Central memory CD8-positive, alpha-beta T cell (primary cell): Measurements from ENCODE around the gene BPI.
"Not testable (repeated sequence)": the region's sequence is repeated elsewhere in the genome, so short reads cannot be mapped to it uniquely, and the experiment has no call there.

Experiments
- ATAC-seq: fragments of 150-1000 bp; cut with Tn5 transposase; replicated peaks from 2 replicates; pipeline ENCODE4 v1.10.0; 2022; ENCODE audit warnings: mild to moderate bottlenecking, moderate FRiP score, moderate number of reproducible peaks; ENCODE audit not compliant: poor library complexity, severe bottlenecking; ENCODE audit errors: extremely low read depth
- DNase-seq, 2 donors: peaks; one replicate each; pipeline ENCODE4 v3.0.0; 2021; ENCODE audit warnings: low spot score in 2 of 2
- H3K27ac Mint-ChIP-seq: one replicate; pipeline ENCODE4 v1.8.0; 2022; ENCODE audit warnings: low read depth, mild to moderate bottlenecking, moderate library complexity, mixed read lengths
- H3K27me3 Mint-ChIP-seq: one replicate; pipeline ENCODE4 v1.8.0; 2022; ENCODE audit warnings: mixed read lengths
- H3K36me3 Mint-ChIP-seq: one replicate; pipeline ENCODE4 v1.8.0; 2022; ENCODE audit warnings: mild to moderate bottlenecking, moderate library complexity, mixed read lengths; ENCODE audit not compliant: insufficient read depth
- H3K4me1 Mint-ChIP-seq: one replicate; pipeline ENCODE4 v1.8.0; 2022; ENCODE audit warnings: mixed read lengths
- H3K4me3 Mint-ChIP-seq: one replicate; pipeline ENCODE4 v1.8.0; 2022; ENCODE audit warnings: mild to moderate bottlenecking, moderate library complexity, mixed read lengths
- H3K9me3 Mint-ChIP-seq: one replicate; pipeline ENCODE4 v1.8.0; 2022; ENCODE audit warnings: mixed read lengths

BPI gene

DNA sequence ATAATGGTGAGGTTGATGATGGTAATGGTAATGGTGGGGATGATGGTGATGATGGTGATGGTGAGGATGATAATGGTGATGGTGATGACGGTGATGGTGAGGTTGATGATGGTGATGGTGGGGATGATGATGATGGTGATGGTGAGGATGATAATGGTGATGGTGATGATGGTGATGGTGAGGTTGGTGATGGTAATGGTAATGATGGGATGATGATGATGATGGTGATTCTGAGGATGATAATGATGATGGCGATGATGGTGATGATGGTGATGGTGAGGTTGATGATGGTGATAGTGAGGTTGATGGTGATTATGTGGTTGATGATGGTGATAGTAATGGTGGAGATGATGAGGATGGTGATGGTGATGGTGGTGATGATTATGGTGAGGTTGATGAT lies 9.7 kb downstream of the BPI start:
- no peaks in the 10 kb centered on the region for H3K4me1 Mint-ChIP-seq
- peaks cover 2% of the 10 kb centered on the region for H3K36me3 Mint-ChIP-seq
- no peak overlapping the region for H3K27ac Mint-ChIP-seq
- H3K4me3 Mint-ChIP-seq, result no peak overlapping the region
- peaks cover 13% of the 10 kb centered on the region for H3K27me3 Mint-ChIP-seq
- no peaks in the 10 kb centered on the region for H3K9me3 Mint-ChIP-seq
- DNase-seq (no peak), ATAC-seq (no peak)

DNA sequence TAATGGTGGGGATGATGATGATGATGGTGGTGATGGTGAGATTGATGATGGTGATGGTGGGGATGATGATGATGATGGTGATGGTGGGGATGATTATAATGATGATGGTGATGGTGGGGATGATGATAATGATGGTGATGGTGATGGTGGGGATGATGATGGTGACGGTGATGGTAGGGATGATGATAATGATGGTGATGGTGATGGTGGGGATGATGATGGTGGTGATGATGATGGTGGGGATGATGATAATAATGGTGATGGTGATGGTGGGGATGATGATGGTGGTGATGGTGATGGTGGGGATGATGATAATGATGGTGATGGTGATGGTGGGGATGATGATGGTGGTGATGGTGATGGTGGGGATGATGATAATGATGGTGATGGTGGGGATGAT lies 10.4 kb downstream of the BPI start:
- H3K4me3 Mint-ChIP-seq, H3K4me1 Mint-ChIP-seq, ATAC-seq, DNase-seq, H3K9me3 Mint-ChIP-seq, H3K27ac Mint-ChIP-seq, H3K36me3 Mint-ChIP-seq: not testable (repeated sequence)
- H3K27me3 Mint-ChIP-seq, result peaks cover 13% of the 10 kb centered on the region

GRCh38 chr20:38315290-38315966 lies 11.5 kb downstream of the BPI start:
- no peak for DNase-seq
- Mint-ChIP-seq H3K27ac (no peak overlapping the region), H3K4me1 (no peaks in the 10 kb centered on the region), H3K27me3 (peaks cover 22% of the 10 kb centered on the region), H3K4me3 (no peak overlapping the region), H3K36me3 (peaks cover 2% of the 10 kb centered on the region), H3K9me3 (no peaks in the 10 kb centered on the region)
- no peak for ATAC-seq

DNA sequence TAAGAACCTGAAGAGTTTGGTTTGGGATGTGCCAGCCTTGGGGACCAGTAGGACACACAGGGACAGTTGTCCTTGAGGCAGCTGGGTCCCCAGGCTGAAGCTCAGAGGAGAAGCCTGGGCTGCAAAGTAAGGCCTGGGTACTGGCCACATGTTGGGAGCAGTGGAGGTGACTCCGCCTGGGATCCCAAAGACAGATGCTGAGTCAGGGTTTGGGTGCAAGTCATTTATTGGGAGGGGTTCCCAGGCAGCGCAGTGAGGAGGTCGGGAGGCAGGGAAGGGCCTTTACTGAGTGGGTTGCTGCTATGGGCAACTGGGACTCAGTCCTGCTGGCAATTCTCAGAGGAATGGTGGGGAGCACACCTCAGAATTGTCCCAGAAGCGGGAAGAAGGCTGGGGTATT lies 12.4 kb downstream of the BPI start:
- ATAC-seq (no peak), DNase-seq (no peak)
- H3K36me3 Mint-ChIP-seq, result peaks cover 2% of the 10 kb centered on the region
- no peak overlapping the region for H3K27ac Mint-ChIP-seq
- no peaks in the 10 kb centered on the region for H3K9me3 Mint-ChIP-seq
- no peaks in the 10 kb centered on the region for H3K4me1 Mint-ChIP-seq
- H3K27me3 Mint-ChIP-seq, result peaks cover 22% of the 10 kb centered on the region
- no peak overlapping the region for H3K4me3 Mint-ChIP-seq

DNA sequence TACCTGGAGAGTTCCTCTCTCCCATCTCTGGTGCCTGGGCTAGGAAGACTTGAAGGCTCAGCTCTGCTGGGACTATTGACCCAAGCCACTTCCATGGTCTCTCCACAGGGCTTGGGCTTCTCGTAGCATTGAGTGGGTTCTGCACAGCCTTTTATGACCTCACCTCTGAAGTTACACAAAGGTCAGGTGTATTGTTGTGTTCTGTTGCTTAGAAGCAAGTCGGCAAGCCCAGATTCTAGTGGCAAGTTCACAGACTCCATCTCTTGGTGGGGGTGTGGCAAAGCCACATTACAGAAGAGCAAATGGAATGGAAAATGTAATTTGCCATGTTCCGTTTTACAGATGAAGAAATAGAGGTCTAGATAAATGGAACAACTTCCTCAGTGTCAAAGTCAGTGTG lies 13.5 kb downstream of the BPI start:
- Mint-ChIP-seq H3K36me3 (peaks cover 2% of the 10 kb centered on the region), H3K4me1 (no peaks in the 10 kb centered on the region), H3K27ac (no peak overlapping the region), H3K27me3 (peaks cover 28% of the 10 kb centered on the region), H3K9me3 (no peaks in the 10 kb centered on the region), H3K4me3 (no peak overlapping the region)
- ATAC-seq (no peak), DNase-seq (no peak)

- ATAC-seq (no peak), DNase-seq (no peak)
- peaks cover 31% of the 10 kb centered on the region for H3K27me3 Mint-ChIP-seq
- no peaks in the 10 kb centered on the region for H3K9me3 Mint-ChIP-seq
- no peak overlapping the region for H3K4me3 Mint-ChIP-seq
- H3K36me3 Mint-ChIP-seq, result no peaks in the 10 kb centered on the region
- no peaks in the 10 kb centered on the region for H3K4me1 Mint-ChIP-seq
- no peak overlapping the region for H3K27ac Mint-ChIP-seq
Measured at GRCh38 chr20:38320221-38320620, 16.3 kb downstream of the BPI start.

GRCh38 chr20:38321959-38322598 lies 18.1 kb downstream of the BPI start:
- no peak overlapping the region for H3K4me3 Mint-ChIP-seq

GRCh38 chr20:38324159-38324558 lies 20.2 kb downstream of the BPI start:
- H3K27me3 Mint-ChIP-seq, result peaks cover 69% of the 10 kb centered on the region
- no peak overlapping the region for H3K4me3 Mint-ChIP-seq
- no peaks in the 10 kb centered on the region for H3K4me1 Mint-ChIP-seq
- H3K36me3 Mint-ChIP-seq, result no peaks in the 10 kb centered on the region
- DNase-seq, result no peak
- ATAC-seq, result no peak
- no peaks in the 10 kb centered on the region for H3K9me3 Mint-ChIP-seq
- no peak overlapping the region for H3K27ac Mint-ChIP-seq

More at GRCh38 chr20:38321959-38322598, 18.1 kb downstream of the BPI start:
- Mint-ChIP-seq H3K4me1 (no peaks in the 10 kb centered on the region), H3K36me3 (no peaks in the 10 kb centered on the region), H3K27ac (no peak overlapping the region), H3K9me3 (no peaks in the 10 kb centered on the region), H3K27me3 (peaks cover 49% of the 10 kb centered on the region)
- ATAC-seq, result no peak
- no peak for DNase-seq

GRCh38 chr20:38325167-38325566 lies 21.2 kb downstream of the BPI start:
- Mint-ChIP-seq H3K4me1 (no peaks in the 10 kb centered on the region), H3K4me3 (no peak overlapping the region), H3K36me3 (no peaks in the 10 kb centered on the region), H3K9me3 (no peaks in the 10 kb centered on the region), H3K27ac (no peak overlapping the region), H3K27me3 (peaks cover 61% of the 10 kb centered on the region)
- DNase-seq (no peak), ATAC-seq (no peak)

DNA sequence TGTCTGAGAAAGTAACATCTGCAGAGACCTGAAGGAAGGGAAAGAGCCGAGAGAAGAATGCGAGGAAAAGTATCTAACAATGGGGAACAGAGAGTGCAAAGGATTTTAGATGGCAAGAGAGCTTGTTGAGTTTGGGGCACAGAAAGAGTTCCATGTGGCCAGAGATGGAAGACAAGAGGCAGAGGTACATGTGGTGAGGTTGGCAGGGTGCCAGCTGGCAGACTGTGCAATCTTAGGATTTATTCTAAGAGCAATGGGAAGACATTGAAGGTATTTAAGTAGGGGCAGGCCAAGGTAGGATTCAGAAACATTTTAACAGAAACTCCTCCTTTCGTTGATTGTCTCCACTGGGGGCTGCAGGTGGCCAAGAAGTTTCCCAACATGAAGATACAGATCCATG lies 21.9 kb downstream of the BPI start:
- H3K9me3 Mint-ChIP-seq, result no peaks in the 10 kb centered on the region
- H3K27me3 Mint-ChIP-seq, result peaks cover 61% of the 10 kb centered on the region
- no peaks in the 10 kb centered on the region for H3K36me3 Mint-ChIP-seq
- H3K4me1 Mint-ChIP-seq, result no peaks in the 10 kb centered on the region
- DNase-seq (no peak), ATAC-seq (no peak)
- H3K4me3 Mint-ChIP-seq, result no peak overlapping the region
- no peak overlapping the region for H3K27ac Mint-ChIP-seq

- no peak for DNase-seq
- Mint-ChIP-seq H3K27ac (no peak overlapping the region), H3K27me3 (peaks cover 61% of the 10 kb centered on the region), H3K4me3 (no peak overlapping the region), H3K36me3 (no peaks in the 10 kb centered on the region), H3K9me3 (no peaks in the 10 kb centered on the region), H3K4me1 (no peaks in the 10 kb centered on the region)
- no peak for ATAC-seq
Measured at GRCh38 chr20:38326309-38326708, 22.4 kb downstream of the BPI start.

GRCh38 chr20:38330638-38331037 lies 26.7 kb downstream of the BPI start:
- no peak for ATAC-seq
- H3K4me1 Mint-ChIP-seq, result no peaks in the 10 kb centered on the region
- no peaks in the 10 kb centered on the region for H3K36me3 Mint-ChIP-seq
- DNase-seq, result no peak
- H3K4me3 Mint-ChIP-seq, result no peak overlapping the region
- peaks cover 71% of the 10 kb centered on the region for H3K27me3 Mint-ChIP-seq
- no peaks in the 10 kb centered on the region for H3K9me3 Mint-ChIP-seq
- H3K27ac Mint-ChIP-seq, result no peak overlapping the region

DNA sequence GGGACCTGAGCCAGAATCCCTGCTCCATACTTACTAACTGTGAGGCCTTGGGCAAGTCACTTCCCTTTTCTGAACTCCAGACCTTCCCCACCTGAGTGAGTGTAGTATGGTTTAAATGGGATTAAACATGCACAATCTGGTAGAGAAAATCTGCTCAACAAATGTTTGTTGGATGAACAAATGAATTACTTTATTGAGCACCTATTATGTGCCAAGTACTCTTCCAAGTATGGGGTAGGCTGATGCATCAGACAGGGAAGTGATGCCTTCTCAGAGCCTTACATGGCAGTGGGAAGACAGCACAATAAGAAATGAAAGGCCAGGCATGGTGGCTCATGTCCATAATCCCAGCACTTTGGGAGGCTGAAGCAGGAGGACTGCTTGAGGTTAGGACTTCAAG lies 27.3 kb downstream of the BPI start:
- no peak for DNase-seq
- peaks cover 71% of the 10 kb centered on the region for H3K27me3 Mint-ChIP-seq
- no peak for ATAC-seq
- H3K9me3 Mint-ChIP-seq, result no peaks in the 10 kb centered on the region
- H3K4me3 Mint-ChIP-seq, result no peak overlapping the region
- no peak overlapping the region for H3K27ac Mint-ChIP-seq
- no peaks in the 10 kb centered on the region for H3K4me1 Mint-ChIP-seq
- H3K36me3 Mint-ChIP-seq, result no peaks in the 10 kb centered on the region
